DMS114 treated with DMSO at 0.1 percent for 48 hours (cell line): ENCODE data around the gene BTBD1.
A peak's percentile ranks its signal among the peaks of the same experiment; 100 is the strongest.
"Not testable (repeated sequence)": the region's sequence is repeated elsewhere in the genome, so short reads cannot be mapped to it uniquely, and the experiment has no call there.

ENCODE experiments used
- DNase-seq: peaks from one replicate; lab custom pipeline; 2025; ENCODE audit not compliant: unreplicated experiment; lab: John Stamatoyannopoulos, UW

The BTBD1 gene

GRCh38 chr15:83057696-83058376, 9.2 kb downstream of the BTBD1 start:
- no peak for DNase-seq

GRCh38 chr15:83057002-83057401, 10.1 kb downstream of the BTBD1 start:
- DNase-seq: no peak

GRCh38 chr15:83053151-83053550, 13.9 kb downstream of the BTBD1 start:
- no peak for DNase-seq

GRCh38 chr15:83046558-83047127, 20.4 kb downstream of the BTBD1 start:
- no peak for DNase-seq

GRCh38 chr15:83044156-83044555, 22.9 kb downstream of the BTBD1 start:
- no peak for DNase-seq

GRCh38 chr15:83039206-83039605, 27.8 kb downstream of the BTBD1 start:
- no peak for DNase-seq

- no peak for DNase-seq
These were observed 30.8 kb downstream of the BTBD1 start for GRCh38 chr15:83036253-83036652.

GRCh38 chr15:83031234-83031633, 35.8 kb downstream of the BTBD1 start:
- not testable (repeated sequence) for DNase-seq

- DNase-seq: no peak
These were observed 37.0 kb downstream of the BTBD1 start for GRCh38 chr15:83030021-83030420.

GRCh38 chr15:83018436-83018835, 48.6 kb downstream of the BTBD1 start:
- no peak for DNase-seq

- DNase-seq: no peak
These were observed 50.1 kb downstream of the BTBD1 start for GRCh38 chr15:83016906-83017305.

- DNase-seq: no peak
These were observed 51.7 kb downstream of the BTBD1 start for GRCh38 chr15:83015361-83015760.

GRCh38 chr15:83014205-83014653, 52.8 kb downstream of the BTBD1 start:
- DNase-seq: no peak

- no peak for DNase-seq
These were observed 54.4 kb downstream of the BTBD1 start for GRCh38 chr15:83012636-83013035.

GRCh38 chr15:83012076-83012426, 55.0 kb downstream of the BTBD1 start:
- DNase-seq: no peak

- DNase-seq: peak; percentile 89
These were observed 55.6 kb downstream of the BTBD1 start, which contains the start of gene C15orf40 for GRCh38 chr15:83011271-83012075. Gene C15orf40, minus strand, starts transcription at chr15:83011639. Its CDS starts 32 bp downstream, at chr15:83011607.

GRCh38 chr15:83010709-83011270, 56.3 kb downstream of the BTBD1 start:
- DNase-seq: peak; percentile 73

- not testable (repeated sequence) for DNase-seq
These were observed 66.4 kb downstream of the BTBD1 start for GRCh38 chr15:83000672-83001031.

GRCh38 chr15:82999905-83000671, 67.0 kb downstream of the BTBD1 start:
- peak; percentile 78 for DNase-seq

- DNase-seq: no peak
These were observed 67.6 kb downstream of the BTBD1 start for GRCh38 chr15:82999426-82999825.

GRCh38 chr15:82995938-82996337, 71.1 kb downstream of the BTBD1 start:
- no peak for DNase-seq
